ENCODE data around the gene LMAN2. TPM values are rescaled to one million over a fixed set of nuclear protein-coding genes. Genes with fewer than 3 reads are reported as not detected.

Gene LMAN2
- total RNA-seq, 3 donors from 2014 or later = 91.9 to 150 (median 139) TPM

- peaks cover 28% of the 10 kb centered on the region for H3K4me1 ChIP-seq (ENCODE audit: low read depth)
- intact Hi-C loops (cut with DNase I, micrococcal nuclease) = loop anchor here in 1 of 2 donors (10.0 kb wide), 1 partner anchor 51 kb away; no protein-coding TSS in a partner anchor
Measured at GRCh38 chr5:177313561-177314259, 37.8 kb downstream of the LMAN2 start.

DNA sequence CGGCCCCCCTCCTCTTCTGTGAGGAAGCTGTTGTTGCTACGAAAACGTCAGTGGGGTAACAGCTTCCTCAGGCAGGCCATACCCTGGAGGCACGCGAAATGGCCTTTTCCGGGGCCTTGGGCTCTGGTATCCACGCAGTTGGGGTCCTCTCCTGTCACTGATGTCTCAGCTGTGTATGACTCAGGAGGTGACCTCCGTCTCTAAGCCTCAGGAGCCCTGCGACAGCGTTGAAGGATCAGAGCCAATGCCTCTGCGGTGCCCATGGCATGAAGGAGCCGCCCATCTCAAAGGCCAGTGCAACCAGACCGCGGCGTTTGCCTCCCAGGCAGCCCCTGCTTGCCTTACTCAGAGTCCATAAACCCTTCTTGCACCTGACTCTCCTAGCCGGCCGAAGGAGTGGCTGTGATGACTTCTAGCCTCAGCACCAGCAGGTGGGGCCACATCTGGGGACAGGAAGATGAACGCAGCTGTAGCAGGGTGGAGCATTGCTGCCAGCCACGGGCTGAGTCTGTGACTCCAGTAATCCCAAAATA is 38.8 kb downstream of the LMAN2 start:
- ATAC-seq = peak; percentile 42
- Histone ChIP-seq H3K36me3 (ENCODE audit: low read depth) (peaks cover 3% of the 10 kb centered on the region), H3K4me3 (no peak overlapping the region), H3K4me1 (ENCODE audit: low read depth) (peaks cover 28% of the 10 kb centered on the region), H3K9me3 (no peaks in the 10 kb centered on the region)
- DNase-seq = peak; percentile 54 to 79 (median 67)
- intact Hi-C loops (cut with DNase I, micrococcal nuclease) = loop anchor here in 1 of 2 donors (10.0 kb wide), 1 partner anchor 52 kb away; no protein-coding TSS in a partner anchor
- no peak for TF ChIP-seq CTCF (IDR thresholded peaks at IDR 0.05)

More at GRCh38 chr5:177313561-177314259, 37.8 kb downstream of the LMAN2 start:
- no peak for ATAC-seq
- Histone ChIP-seq H3K36me3 (ENCODE audit: low read depth) (peaks cover 3% of the 10 kb centered on the region), H3K4me3 (no peak overlapping the region), H3K9me3 (no peaks in the 10 kb centered on the region)
- TF ChIP-seq CTCF (IDR thresholded peaks at IDR 0.05) = no peak
- DNase-seq = peak in 1 of 3 donors; percentile 25

DNA sequence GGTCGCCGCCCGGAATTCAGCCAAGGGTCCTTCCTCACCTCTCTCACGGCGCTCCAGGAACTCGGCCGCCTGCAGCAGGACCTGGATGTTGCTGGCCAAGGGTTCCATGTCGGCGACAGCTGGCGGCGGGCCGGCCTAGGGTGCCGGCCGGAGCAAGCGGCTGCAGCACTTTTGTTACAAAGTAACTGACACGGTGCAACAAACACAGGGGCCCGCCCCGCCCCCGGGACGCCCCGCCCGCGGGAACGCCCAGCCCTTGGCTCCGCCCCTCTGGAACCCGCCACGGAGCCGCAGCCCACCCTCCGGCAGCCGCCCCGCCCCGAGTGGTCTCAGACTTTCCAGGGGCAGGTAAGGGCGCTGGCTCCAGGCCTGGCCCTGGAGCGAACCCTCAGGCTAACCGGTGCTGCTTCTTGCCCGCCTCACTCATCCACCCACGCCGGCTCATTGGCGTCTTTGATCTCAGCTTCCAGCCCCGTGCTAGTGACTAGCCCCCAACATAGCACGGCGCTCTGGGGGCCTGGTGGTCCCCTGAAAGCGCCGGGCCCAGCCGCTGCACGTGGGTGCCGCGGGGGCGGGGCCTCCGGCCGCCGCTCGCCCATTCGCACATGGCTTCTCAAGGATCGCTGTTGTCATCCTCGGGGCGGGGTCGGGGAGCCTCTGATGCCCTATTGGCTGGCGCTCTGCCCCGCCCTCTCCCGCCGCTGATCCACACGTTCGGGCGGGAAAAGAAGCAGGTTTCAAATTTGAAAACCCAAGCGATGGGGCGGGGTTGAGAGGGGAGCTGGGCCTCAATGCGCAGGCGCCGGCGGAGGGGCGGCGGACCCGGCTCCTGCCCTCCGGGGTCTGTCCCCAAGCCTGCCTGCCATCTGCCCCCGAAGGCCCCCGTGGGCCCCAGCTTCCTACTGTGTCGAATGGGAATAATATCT is 39.5 kb downstream of the LMAN2 start, which contains the start of gene MXD3:
TSS of gene MXD3 (minus strand) at position 176 of the 926 bp plus-strand sequence. CDS start at position 108, 68 bp downstream.
- Histone ChIP-seq H3K9me3 (no peaks in the 10 kb centered on the region), H3K36me3 (ENCODE audit: low read depth) (peaks cover 3% of the 10 kb centered on the region), H3K4me1 (ENCODE audit: low read depth) (peaks cover 28% of the 10 kb centered on the region), H3K4me3 (peak within 1 kb of the TSS; percentile 19)
- intact Hi-C loops (cut with DNase I, micrococcal nuclease) = loop anchor here in 1 of 2 donors (10.0 kb wide), 1 partner anchor 53 kb away; no protein-coding TSS in a partner anchor
- DNase-seq = peak; percentile 96 to 99 (median 98)
- ATAC-seq = peak; percentile 91
- TF ChIP-seq CTCF (IDR thresholded peaks at IDR 0.05) = no peak

DNA sequence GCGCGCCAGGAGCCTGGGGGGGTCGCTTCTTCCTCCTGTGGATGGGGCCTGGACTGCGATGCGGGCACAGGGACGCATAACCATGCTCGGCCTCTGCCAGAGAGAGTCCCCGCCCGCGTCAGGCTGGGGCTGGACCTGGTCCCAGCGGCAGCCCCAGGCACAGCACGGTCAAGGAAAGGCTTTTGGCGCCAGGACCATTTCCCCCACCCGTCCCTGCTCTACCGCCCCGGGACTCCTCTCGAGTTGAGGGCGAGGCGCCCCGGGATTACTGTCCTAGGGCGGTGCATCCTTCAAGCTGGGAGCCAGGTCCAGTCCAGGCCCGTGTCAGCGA is 40.1 kb downstream of the LMAN2 start:
- Histone ChIP-seq H3K36me3 (ENCODE audit: low read depth) (peaks cover 3% of the 10 kb centered on the region), H3K4me3 (peak overlapping the region; percentile 19), H3K9me3 (no peaks in the 10 kb centered on the region), H3K4me1 (ENCODE audit: low read depth) (peaks cover 28% of the 10 kb centered on the region)
- TF ChIP-seq CTCF (IDR thresholded peaks at IDR 0.05) = no peak
- intact Hi-C loops (cut with DNase I, micrococcal nuclease) = loop anchor here in 1 of 2 donors (10.0 kb wide), 1 partner anchor 53 kb away; no protein-coding TSS in a partner anchor
- ATAC-seq = peak; percentile 4
- DNase-seq = no peak

DNA sequence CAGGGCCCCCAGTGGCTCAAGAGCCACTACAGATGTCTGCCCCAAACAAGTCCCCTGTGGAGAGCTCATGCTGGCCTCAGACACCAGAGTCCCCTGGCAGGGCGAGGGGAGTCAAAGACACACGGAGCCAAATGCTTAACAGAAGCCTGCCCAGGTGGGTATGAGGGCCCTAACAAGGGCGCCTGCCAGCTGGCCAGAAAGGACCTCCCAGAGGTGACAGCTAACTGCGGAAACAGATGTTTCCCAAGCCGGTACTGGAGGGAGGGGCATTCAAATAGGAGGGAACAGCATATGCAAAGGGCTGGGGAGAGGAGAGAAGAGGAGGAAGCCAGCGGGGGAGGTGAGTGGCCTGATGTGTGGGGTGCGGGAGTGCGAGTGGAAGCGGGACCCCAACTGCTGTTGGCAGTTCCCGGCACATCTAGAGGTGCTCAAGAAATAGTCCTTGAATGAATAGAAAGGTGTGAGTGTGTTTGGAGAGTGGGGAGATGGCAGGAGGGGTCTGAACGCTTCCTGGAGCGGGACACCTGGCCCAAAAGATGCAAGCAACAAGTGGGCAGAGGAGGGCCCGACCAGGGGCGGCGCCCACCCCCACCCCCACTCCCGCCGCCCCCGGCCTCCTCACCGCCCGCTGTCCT is 40.6 kb downstream of the LMAN2 start:
- Histone ChIP-seq H3K36me3 (ENCODE audit: low read depth) (peaks cover 3% of the 10 kb centered on the region), H3K4me1 (ENCODE audit: low read depth) (peaks cover 28% of the 10 kb centered on the region), H3K4me3 (no peak overlapping the region), H3K9me3 (no peaks in the 10 kb centered on the region)
- no peak for TF ChIP-seq CTCF (IDR thresholded peaks at IDR 0.05)
- intact Hi-C loops (cut with DNase I, micrococcal nuclease) = loop anchor here in 1 of 2 donors (10.0 kb wide), 1 partner anchor 54 kb away; no protein-coding TSS in a partner anchor
- DNase-seq (peak; percentile 48 to 71 (median 50)), ATAC-seq (peak; percentile 23)
